HEK293 (cell line): ENCODE results near the gene BRD2.

ENCODE experiments used
- CTCF ChIA-PET: fragments of 350-600 bp; formaldehyde crosslinking; extraction: SDS; loops from one replicate; lab custom pipeline; 2021; ENCODE audit warnings: antibody characterized with exemption; lab: Yijun Ruan, JAX
- POLR2A ChIA-PET: fragments of 300-600 bp; formaldehyde crosslinking; extraction: SDS; loops from one replicate; lab custom pipeline; 2020; ENCODE audit warnings: antibody characterized with exemption, inconsistent platforms; lab: Yijun Ruan, JAX
- H3K27ac ChIP-seq: fragments of 200-500 bp; sonication (Bioruptor generic); 2 replicates; pipeline ENCODE4 v1.5.1; 2014; ENCODE audit warnings: low read depth, low read length, control low read depth, inconsistent platforms; ENCODE audit errors: extremely low read depth
- H3K36me3 ChIP-seq, 2 experiments: fragments of 200-500 bp in 1 of 2; sonication (Bioruptor generic) in 1 of 2; 1 replicate in 1 of 2; 2 replicates in 1 of 2; pipeline ENCODE4 v1.5.1; 2014 to 2017; ENCODE audit warnings: inconsistent platforms in 2 of 2, low read length in 2 of 2; ENCODE audit not compliant: control insufficient read depth in 2 of 2, insufficient read depth in 1 of 2
- H3K4me1 ChIP-seq: fragments of 200-500 bp; sonication (Bioruptor generic); 2 replicates; pipeline ENCODE4 v1.5.1; 2014; ENCODE audit warnings: mild to moderate bottlenecking, low read length, inconsistent platforms; ENCODE audit not compliant: control insufficient read depth, insufficient read depth
- H3K4me3 ChIP-seq: 2 replicates; pipeline ENCODE4 v1.5.1; 2011; ENCODE audit warnings: low read depth, mild to moderate bottlenecking, control low read depth, low read length, moderate library complexity
- H3K9me3 ChIP-seq: fragments of 200-500 bp; sonication (Bioruptor generic); 2 replicates; pipeline ENCODE4 v1.5.1; 2014; ENCODE audit warnings: low read depth, low read length, inconsistent platforms; ENCODE audit not compliant: control insufficient read depth, insufficient read depth
- BCL11A ChIP-seq: fragments of 450-650 bp; formaldehyde crosslinking; IDR thresholded peaks from 2 replicates; pipeline ENCODE4 v1.5.1; 2016; ENCODE audit warnings: low read depth, missing biosample characterization, missing genetic modification characterization
- GLIS2 ChIP-seq: fragments of 450-650 bp; formaldehyde crosslinking; IDR thresholded peaks from 2 replicates; pipeline ENCODE4 v1.5.1; 2016; ENCODE audit warnings: missing biosample characterization, missing genetic modification characterization
- IKZF3 ChIP-seq: fragments of 450-650 bp; IDR thresholded peaks from 2 replicates; pipeline ENCODE4 v1.5.0; 2018; ENCODE audit warnings: missing biosample characterization, mild to moderate bottlenecking, missing genetic modification characterization, moderate library complexity
- KLF10 ChIP-seq: fragments of 450-650 bp; IDR thresholded peaks from 2 replicates; pipeline ENCODE4 v1.5.1; 2018; ENCODE audit warnings: missing biosample characterization, mild to moderate bottlenecking, missing genetic modification characterization
- KLF16 ChIP-seq: fragments of 450-650 bp; formaldehyde crosslinking; IDR thresholded peaks from 2 replicates; pipeline ENCODE4 v1.5.1; 2017; ENCODE audit warnings: missing biosample characterization, missing genetic modification characterization
- KLF9 ChIP-seq: fragments of 450-650 bp; formaldehyde crosslinking; IDR thresholded peaks from 2 replicates; pipeline ENCODE4 v1.5.1; 2016; ENCODE audit warnings: missing biosample characterization, missing genetic modification characterization, low read depth
- MZF1 ChIP-seq: fragments of 450-650 bp; formaldehyde crosslinking; IDR thresholded peaks from 2 replicates; pipeline ENCODE4 v1.5.1; 2017; ENCODE audit warnings: missing biosample characterization, missing genetic modification characterization, borderline replicate concordance
- RBAK ChIP-seq: fragments of 450-650 bp; formaldehyde crosslinking; IDR thresholded peaks from 2 replicates; pipeline ENCODE4 v1.5.1; 2016; ENCODE audit warnings: missing biosample characterization, missing genetic modification characterization
- SALL2 ChIP-seq: fragments of 450-650 bp; formaldehyde crosslinking; IDR thresholded peaks from 2 replicates; pipeline ENCODE4 v1.5.0; 2017; ENCODE audit warnings: missing biosample characterization, mild to moderate bottlenecking, missing genetic modification characterization, borderline replicate concordance
- SP3 ChIP-seq: fragments of 450-650 bp; formaldehyde crosslinking; IDR thresholded peaks from 2 replicates; pipeline ENCODE4 v1.5.1; 2016; ENCODE audit warnings: missing biosample characterization, missing genetic modification characterization
- YY1 ChIP-seq: fragments of 450-650 bp; formaldehyde crosslinking; IDR thresholded peaks from 2 replicates; pipeline ENCODE4 v1.5.1; 2018; ENCODE audit warnings: missing biosample characterization, missing genetic modification characterization
- ZBTB48 ChIP-seq: fragments of 450-650 bp; formaldehyde crosslinking; IDR thresholded peaks from 2 replicates; pipeline ENCODE4 v1.5.1; 2016; ENCODE audit warnings: missing biosample characterization, missing genetic modification characterization
- ZBTB7A ChIP-seq: fragments of 450-650 bp; formaldehyde crosslinking; IDR thresholded peaks from 2 replicates; pipeline ENCODE4 v1.5.1; 2016; ENCODE audit warnings: low read depth, missing biosample characterization, missing genetic modification characterization
- ZBTB8A ChIP-seq: fragments of 450-650 bp; formaldehyde crosslinking; IDR thresholded peaks from 2 replicates; pipeline ENCODE4 v1.5.1; 2016; ENCODE audit warnings: missing biosample characterization, missing genetic modification characterization
- ZFP69B ChIP-seq: fragments of 450-650 bp; formaldehyde crosslinking; IDR thresholded peaks from 2 replicates; pipeline ENCODE4 v1.5.1; 2016; ENCODE audit warnings: missing biosample characterization, missing genetic modification characterization
- ZNF169 ChIP-seq: fragments of 450-650 bp; formaldehyde crosslinking; IDR thresholded peaks from 2 replicates; pipeline ENCODE4 v1.5.1; 2016; ENCODE audit warnings: missing biosample characterization, missing genetic modification characterization
- ZNF175 ChIP-seq: fragments of 450-650 bp; formaldehyde crosslinking; IDR thresholded peaks from 2 replicates; pipeline ENCODE4 v1.5.1; 2016; ENCODE audit warnings: missing biosample characterization, missing genetic modification characterization
- ZNF202 ChIP-seq: fragments of 450-650 bp; formaldehyde crosslinking; IDR thresholded peaks from 2 replicates; pipeline ENCODE4 v1.5.1; 2016; ENCODE audit warnings: missing biosample characterization, missing genetic modification characterization, borderline replicate concordance
- ZNF324 ChIP-seq: fragments of 450-650 bp; formaldehyde crosslinking; IDR thresholded peaks from 2 replicates; pipeline ENCODE4 v1.5.1; 2016; ENCODE audit warnings: missing biosample characterization, missing genetic modification characterization
- ZNF501 ChIP-seq: fragments of 450-650 bp; formaldehyde crosslinking; IDR thresholded peaks from 2 replicates; pipeline ENCODE4 v1.5.1; 2016; ENCODE audit warnings: missing biosample characterization, missing genetic modification characterization
- ZNF548 ChIP-seq: fragments of 450-650 bp; formaldehyde crosslinking; IDR thresholded peaks from 2 replicates; pipeline ENCODE4 v1.5.1; 2016; ENCODE audit warnings: missing biosample characterization, missing genetic modification characterization
- ZNF558 ChIP-seq: fragments of 450-650 bp; formaldehyde crosslinking; IDR thresholded peaks from 2 replicates; pipeline ENCODE4 v1.5.1; 2016; ENCODE audit warnings: missing biosample characterization, missing genetic modification characterization
- ZNF561 ChIP-seq: fragments of 450-650 bp; IDR thresholded peaks from 2 replicates; pipeline ENCODE4 v1.5.1; 2018; ENCODE audit warnings: missing biosample characterization, missing genetic modification characterization, borderline replicate concordance
- ZNF660 ChIP-seq: fragments of 450-650 bp; IDR thresholded peaks from 2 replicates; pipeline ENCODE4 v1.5.1; 2018; ENCODE audit warnings: missing biosample characterization, mild to moderate bottlenecking, missing genetic modification characterization
- ZNF677 ChIP-seq: fragments of 450-650 bp; IDR thresholded peaks from 2 replicates; pipeline ENCODE4 v1.5.0; 2018; ENCODE audit warnings: missing biosample characterization, mild to moderate bottlenecking, missing genetic modification characterization, moderate library complexity
- ZNF76 ChIP-seq: fragments of 450-650 bp; formaldehyde crosslinking; IDR thresholded peaks from 2 replicates; pipeline ENCODE4; 2016; ENCODE audit warnings: low read depth, missing biosample characterization, missing genetic modification characterization, borderline replicate concordance
- ZNF837 ChIP-seq: fragments of 450-650 bp; formaldehyde crosslinking; IDR thresholded peaks from 2 replicates; pipeline ENCODE4 v1.5.1; 2016; ENCODE audit warnings: missing biosample characterization, missing genetic modification characterization
- ZSCAN16 ChIP-seq: fragments of 450-650 bp; formaldehyde crosslinking; IDR thresholded peaks from 2 replicates; pipeline ENCODE4 v1.5.1; 2016; ENCODE audit warnings: missing biosample characterization, missing genetic modification characterization
- TF ChIP-seq, protein P1 (sequence below): fragments of 450-650 bp; formaldehyde crosslinking; IDR thresholded peaks from 2 replicates; pipeline ENCODE4 v1.5.1; 2016; ENCODE audit warnings: missing biosample characterization, missing genetic modification characterization
- TF ChIP-seq, protein P2 (sequence below): fragments of 450-650 bp; formaldehyde crosslinking; IDR thresholded peaks from 2 replicates; pipeline ENCODE4 v1.5.1; 2016; ENCODE audit warnings: missing biosample characterization, missing genetic modification characterization
- TF ChIP-seq, protein P3 (sequence below): fragments of 450-650 bp; formaldehyde crosslinking; IDR thresholded peaks from 2 replicates; pipeline ENCODE4 v1.5.1; 2016; ENCODE audit warnings: missing biosample characterization, missing genetic modification characterization

BRD2 gene

DNA sequence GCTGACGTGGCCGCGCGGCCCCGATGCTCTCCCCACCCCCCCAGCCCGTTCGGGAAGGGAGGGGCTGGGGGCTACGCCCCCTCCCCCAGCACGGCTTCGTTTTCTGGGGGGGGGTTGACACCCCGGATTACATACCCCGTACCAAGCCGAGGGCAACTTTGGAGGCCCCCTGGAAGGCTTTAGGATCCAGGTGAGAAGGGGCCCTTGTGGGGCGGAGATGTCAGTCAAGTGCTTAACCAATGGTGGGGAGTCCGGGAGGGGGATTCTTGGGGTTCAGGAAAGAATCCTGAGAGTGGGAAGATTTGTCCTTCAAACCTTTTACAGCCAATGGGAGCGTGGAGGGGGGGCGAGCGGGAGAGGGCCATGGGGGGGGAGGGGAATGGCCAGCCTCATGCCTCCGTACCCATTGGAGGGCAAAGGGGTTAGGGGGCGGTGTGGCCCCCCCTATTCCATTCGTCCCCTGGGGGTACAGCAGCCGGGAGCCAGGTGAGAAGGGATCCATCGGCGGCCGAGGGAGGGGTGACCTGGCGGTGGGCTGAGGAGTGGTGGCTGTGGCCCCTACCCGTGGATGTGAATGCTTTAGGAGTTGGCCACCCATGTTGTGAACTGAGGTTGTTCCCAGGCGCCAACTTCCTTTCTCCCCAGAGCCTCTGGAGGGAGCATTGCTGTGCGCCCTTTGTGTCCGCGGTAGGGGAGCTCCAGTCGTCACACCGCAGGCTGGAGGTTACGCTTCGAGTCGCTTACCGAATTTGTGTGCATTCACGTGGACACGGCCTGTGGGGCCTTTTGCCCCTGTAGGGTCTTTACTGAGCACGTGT lies 682 bp downstream of the BRD2 start:
- CTCF ChIA-PET, result interaction anchor here (0.6 to 18.0 kb wide), 7 partner anchors 9 to 180 kb away, joined by 3 to 344 read pairs (median 27); partner anchors contain the start of genes HLA-DMA and TAP2
- TF ChIP-seq ZNF175 (no peak), ZNF561 (tag by site-specific recombination) (no peak), KLF16 (tag by site-specific recombination) (0 out of 2 replicates have a peak, but pooled peaks have one; percentile 9), ZNF202 (tag by site-specific recombination) (no peak), ZFP69B (peak; percentile 75; the same call in 1 of the 2 replicates), ZNF76 (peak; percentile 2; the same call in 1 of the 2 replicates), IKZF3 (tag by site-specific recombination) (peak; percentile 6), RBAK (tag by site-specific recombination) (no peak), ZNF324 (tag by site-specific recombination) (peak; percentile 12; the same call in 1 of the 2 replicates), ZNF501 (0 out of 2 replicates have a peak, but pooled peaks have one; percentile 56), GLIS2 (tag by site-specific recombination) (peak; percentile 95), SP3 (tag by site-specific recombination) (peak; percentile 2), ZBTB8A (tag by site-specific recombination) (peak; percentile 39; the same call in 1 of the 2 replicates), ZNF677 (tag by site-specific recombination) (no peak), BCL11A (tag by site-specific recombination) (0 out of 2 replicates have a peak, but pooled peaks have one; percentile 5), MZF1 (tag by site-specific recombination) (0 out of 2 replicates have a peak, but pooled peaks have one; percentile 11), ZBTB48 (tag by site-specific recombination) (peak; percentile 63; the same call in 1 of the 2 replicates), SALL2 (no peak), KLF9 (peak; percentile 83), ZNF837 (tag by site-specific recombination) (no peak), ZSCAN16 (tag by site-specific recombination) (0 out of 2 replicates have a peak, but pooled peaks have one; percentile 26), ZNF660 (tag by site-specific recombination) (peak; percentile 78; the same call in 1 of the 2 replicates), ZNF558 (tag by site-specific recombination) (0 out of 2 replicates have a peak, but pooled peaks have one; percentile 0), KLF10 (tag by site-specific recombination) (peak; percentile 66; the same call in 1 of the 2 replicates), ZNF169 (tag by site-specific recombination) (no peak), ZNF548 (tag by site-specific recombination) (no peak), YY1 (peak; percentile 8; the same call in 1 of the 2 replicates), ZBTB7A (tag by site-specific recombination) (peak; percentile 38)
- TF ChIP-seq, protein P1, sequence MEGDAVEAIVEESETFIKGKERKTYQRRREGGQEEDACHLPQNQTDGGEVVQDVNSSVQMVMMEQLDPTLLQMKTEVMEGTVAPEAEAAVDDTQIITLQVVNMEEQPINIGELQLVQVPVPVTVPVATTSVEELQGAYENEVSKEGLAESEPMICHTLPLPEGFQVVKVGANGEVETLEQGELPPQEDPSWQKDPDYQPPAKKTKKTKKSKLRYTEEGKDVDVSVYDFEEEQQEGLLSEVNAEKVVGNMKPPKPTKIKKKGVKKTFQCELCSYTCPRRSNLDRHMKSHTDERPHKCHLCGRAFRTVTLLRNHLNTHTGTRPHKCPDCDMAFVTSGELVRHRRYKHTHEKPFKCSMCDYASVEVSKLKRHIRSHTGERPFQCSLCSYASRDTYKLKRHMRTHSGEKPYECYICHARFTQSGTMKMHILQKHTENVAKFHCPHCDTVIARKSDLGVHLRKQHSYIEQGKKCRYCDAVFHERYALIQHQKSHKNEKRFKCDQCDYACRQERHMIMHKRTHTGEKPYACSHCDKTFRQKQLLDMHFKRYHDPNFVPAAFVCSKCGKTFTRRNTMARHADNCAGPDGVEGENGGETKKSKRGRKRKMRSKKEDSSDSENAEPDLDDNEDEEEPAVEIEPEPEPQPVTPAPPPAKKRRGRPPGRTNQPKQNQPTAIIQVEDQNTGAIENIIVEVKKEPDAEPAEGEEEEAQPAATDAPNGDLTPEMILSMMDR (tag by site-specific recombination), result peak; percentile 78
- TF ChIP-seq, protein P2, sequence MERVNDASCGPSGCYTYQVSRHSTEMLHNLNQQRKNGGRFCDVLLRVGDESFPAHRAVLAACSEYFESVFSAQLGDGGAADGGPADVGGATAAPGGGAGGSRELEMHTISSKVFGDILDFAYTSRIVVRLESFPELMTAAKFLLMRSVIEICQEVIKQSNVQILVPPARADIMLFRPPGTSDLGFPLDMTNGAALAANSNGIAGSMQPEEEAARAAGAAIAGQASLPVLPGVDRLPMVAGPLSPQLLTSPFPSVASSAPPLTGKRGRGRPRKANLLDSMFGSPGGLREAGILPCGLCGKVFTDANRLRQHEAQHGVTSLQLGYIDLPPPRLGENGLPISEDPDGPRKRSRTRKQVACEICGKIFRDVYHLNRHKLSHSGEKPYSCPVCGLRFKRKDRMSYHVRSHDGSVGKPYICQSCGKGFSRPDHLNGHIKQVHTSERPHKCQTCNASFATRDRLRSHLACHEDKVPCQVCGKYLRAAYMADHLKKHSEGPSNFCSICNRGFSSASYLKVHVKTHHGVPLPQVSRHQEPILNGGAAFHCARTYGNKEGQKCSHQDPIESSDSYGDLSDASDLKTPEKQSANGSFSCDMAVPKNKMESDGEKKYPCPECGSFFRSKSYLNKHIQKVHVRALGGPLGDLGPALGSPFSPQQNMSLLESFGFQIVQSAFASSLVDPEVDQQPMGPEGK (tag by site-specific recombination), result peak; percentile 95
- TF ChIP-seq, protein P3, sequence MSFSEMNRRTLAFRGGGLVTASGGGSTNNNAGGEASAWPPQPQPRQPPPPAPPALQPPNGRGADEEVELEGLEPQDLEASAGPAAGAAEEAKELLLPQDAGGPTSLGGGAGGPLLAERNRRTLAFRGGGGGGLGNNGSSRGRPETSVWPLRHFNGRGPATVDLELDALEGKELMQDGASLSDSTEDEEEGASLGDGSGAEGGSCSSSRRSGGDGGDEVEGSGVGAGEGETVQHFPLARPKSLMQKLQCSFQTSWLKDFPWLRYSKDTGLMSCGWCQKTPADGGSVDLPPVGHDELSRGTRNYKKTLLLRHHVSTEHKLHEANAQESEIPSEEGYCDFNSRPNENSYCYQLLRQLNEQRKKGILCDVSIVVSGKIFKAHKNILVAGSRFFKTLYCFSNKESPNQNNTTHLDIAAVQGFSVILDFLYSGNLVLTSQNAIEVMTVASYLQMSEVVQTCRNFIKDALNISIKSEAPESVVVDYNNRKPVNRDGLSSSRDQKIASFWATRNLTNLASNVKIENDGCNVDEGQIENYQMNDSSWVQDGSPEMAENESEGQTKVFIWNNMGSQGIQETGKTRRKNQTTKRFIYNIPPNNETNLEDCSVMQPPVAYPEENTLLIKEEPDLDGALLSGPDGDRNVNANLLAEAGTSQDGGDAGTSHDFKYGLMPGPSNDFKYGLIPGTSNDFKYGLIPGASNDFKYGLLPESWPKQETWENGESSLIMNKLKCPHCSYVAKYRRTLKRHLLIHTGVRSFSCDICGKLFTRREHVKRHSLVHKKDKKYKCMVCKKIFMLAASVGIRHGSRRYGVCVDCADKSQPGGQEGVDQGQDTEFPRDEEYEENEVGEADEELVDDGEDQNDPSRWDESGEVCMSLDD (tag by site-specific recombination), result peak; percentile 92

More for the DNA sequence above, 682 bp downstream of the BRD2 start:
- no peaks in the 10 kb centered on the region for H3K9me3 ChIP-seq
- peaks cover 6 to 32% of the 10 kb centered on the region in 2 experiments; a peak in 2 of 3 replicates for H3K36me3 ChIP-seq
- POLR2A ChIA-PET, result interaction anchor here (0.6 to 11.3 kb wide), 16 partner anchors 9 to 1427 kb away, joined by 3 to 405 read pairs (median 12); partner anchors contain the start of genes DDX39B, HLA-DMA, HLA-DMB and TAP2
- peak overlapping the region; percentile 85 for H3K4me3 ChIP-seq
- peaks cover 11% of the 10 kb centered on the region for H3K4me1 ChIP-seq
- peak overlapping the region; percentile 99 for H3K27ac ChIP-seq
